HG02678 (cell line): ENCODE results near the gene PRKCE.

Experiments used
- ATAC-seq: cut with Tn5 transposase; IDR thresholded peaks from one replicate; pipeline ENCODE4 v1.9.1; 2021; ENCODE audit warnings: mild to moderate bottlenecking, moderate library complexity; ENCODE audit not compliant: unreplicated experiment

Gene PRKCE

DNA sequence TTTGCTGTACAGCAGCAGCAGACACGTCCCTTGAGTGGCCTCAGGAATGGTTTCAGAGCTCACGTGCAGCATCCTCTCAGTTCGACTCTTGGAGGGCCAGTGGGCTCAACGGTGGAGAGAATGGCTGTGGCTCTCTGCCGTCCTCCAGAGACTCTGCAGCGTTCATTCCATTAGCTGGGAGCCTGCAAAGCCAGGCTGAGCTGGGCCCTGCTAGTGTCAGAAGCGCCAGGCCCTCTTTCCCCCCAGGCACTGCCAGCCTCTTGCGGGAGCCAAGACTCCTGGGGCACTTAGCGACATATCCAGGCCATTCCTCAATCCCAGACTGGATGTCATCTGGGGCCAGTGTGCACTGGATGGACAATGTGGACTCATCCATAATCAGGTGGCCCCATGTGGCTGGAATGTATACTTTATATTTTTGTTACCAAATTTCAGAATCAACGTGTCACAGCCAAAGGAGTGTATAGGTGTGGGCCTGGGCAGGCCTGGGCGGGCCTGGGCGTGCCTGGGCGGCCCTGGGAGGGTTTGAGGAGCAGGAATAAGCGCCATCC is 520.6 kb downstream of the PRKCE start:
- ATAC-seq: no peak

- ATAC-seq: no peak
Measured at GRCh38 chr2:46173030-46173429, 521.6 kb downstream of the PRKCE start.

DNA sequence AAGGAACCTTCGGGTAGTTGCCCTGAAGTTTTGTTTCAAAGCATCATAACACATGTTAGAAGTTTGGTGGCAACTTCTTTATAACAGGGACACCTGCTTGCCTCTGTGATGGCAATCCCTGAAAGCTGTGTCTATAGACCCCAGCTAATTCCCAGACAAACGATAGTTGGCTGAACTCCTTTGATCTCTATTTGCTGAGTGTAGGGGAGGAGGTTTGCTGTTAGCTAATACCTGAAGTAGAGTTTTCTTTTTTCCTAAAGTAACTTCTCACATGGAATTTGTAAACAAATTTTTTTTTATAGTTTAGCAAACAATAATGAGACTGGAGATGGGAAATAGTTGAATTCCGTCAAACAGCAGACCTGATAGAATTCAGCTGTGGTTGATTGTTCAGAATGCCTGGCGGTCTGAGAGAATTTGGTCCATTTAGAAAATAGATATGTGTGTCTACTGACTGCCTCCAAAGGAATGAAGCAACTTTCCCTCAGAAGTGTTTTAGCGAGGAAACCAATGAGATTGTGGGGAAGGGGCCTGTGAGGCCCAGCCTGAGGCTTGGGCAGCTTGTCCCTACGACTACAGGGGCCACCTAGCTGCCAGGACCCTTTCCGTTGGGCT is 522.3 kb downstream of the PRKCE start:
- ATAC-seq: no peak

GRCh38 chr2:46174345-46175170 is 523.1 kb downstream of the PRKCE start:
- no peak for ATAC-seq

GRCh38 chr2:46175419-46175818 is 523.9 kb downstream of the PRKCE start:
- ATAC-seq: no peak

- no peak for ATAC-seq
Measured at GRCh38 chr2:46177461-46178089, 526.1 kb downstream of the PRKCE start.

GRCh38 chr2:46179037-46179621 is 527.7 kb downstream of the PRKCE start:
- peak; percentile 72 for ATAC-seq

DNA sequence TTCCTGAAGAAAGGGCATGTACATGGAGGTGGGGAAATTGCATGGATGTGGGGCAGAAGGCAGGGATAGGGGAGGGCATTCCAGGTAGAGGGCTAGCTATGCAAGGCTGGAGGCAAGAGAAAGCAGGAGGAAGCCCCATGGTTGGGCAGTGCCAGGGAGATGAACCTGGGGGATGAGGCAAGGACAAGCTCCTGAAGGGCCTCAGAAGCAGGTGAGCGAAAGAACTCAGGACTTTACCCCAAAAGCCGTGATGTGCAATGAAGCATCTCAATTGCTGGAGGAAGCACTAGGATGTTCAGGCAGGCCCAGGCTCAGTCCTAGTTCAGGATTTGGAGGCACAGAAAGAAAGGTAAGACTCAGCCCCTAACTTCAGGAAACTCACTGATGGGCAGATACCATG is 528.7 kb downstream of the PRKCE start:
- no peak for ATAC-seq

DNA sequence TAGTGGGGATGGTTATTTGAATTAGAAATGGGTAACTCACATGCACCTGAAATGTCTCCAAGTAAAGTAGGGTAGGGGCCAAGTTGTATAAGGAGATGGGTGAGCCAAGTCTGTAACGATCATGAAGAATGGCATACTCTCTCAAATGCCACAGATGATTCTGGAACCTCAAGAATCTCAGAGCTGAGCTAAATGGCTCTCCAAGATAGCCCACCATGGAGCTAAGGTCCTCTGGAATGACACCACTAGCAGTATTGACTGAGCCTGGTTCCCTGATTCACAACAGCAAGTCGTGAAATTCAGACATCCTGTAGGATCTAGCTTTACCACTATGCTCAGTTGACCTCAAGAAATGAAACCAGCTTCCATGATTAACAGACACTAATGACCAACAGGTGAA is 529.8 kb downstream of the PRKCE start:
- no peak for ATAC-seq

DNA sequence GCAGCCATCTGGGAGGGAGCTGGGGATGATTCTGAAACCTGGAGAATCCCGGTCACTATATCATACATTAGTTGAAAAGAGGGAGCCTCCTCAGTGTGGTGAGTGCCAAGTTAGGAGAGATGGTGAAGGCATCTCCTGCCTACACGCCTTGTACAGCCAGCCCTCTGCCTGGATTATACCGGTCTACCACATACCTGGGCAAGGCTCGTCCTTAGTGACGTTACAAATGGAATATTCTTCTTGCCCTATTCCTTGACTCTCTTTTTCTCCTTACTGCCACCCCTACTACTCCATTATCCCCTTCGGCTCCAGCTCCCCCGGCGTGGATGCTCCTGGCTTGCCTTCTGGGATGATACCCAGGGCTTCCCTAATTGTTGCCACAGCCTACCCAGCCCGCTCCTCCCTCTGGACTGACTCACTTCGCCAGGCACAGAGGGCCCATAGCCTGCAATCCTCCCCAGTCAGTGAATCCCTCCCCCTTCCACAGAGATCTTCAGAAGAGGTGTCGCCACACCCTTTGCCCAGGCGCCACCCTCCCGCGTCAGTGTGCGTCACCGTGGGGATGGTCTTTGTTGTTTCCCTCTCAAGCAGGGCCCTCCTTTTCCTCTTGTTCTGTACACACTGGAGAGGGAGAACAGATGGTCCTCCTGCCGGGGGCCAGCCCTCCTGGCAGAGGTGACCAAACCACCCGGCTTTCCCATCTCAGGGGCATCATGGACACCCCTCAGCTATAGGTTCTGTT is 530.5 kb downstream of the PRKCE start:
- no peak for ATAC-seq

- ATAC-seq: no peak
Measured at GRCh38 chr2:46183426-46183825, 532.0 kb downstream of the PRKCE start.

DNA sequence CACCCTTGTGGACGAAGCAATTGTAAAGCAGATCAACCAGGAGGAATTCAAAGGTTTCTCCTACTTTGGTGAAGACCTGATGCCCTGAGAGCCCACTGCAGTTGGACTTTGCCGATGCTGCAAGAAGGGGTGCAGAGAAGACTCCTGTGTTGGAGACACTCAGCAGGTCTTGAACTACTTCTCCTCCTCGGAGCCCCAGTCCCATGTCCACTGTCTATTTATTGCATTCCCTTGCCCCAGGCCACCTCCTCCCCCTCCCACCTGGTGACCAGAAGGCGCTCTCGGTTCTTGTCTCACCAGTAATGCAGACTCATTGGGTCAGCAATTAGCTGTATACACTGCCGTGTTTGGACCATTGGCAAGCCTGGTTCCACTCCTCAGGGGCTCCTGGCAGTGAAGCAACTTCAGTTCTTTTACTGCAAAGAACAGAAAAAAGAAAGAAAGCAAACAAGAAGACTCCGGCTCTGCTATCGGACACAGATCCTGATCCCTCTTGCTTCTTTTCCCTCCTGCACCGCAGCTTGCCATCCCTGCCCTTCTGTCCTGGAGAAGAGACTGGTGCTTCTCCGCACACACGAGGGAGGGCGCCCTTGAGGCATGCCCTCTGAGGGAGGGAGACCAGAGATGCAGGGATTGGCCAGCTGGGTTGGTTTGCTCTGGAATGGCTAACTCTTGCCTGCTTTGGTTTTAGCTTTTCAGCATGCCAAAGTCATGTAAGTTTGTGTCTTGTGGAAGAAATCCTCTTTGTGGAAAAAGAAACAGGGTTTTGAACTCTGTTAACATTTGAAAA is 533.5 kb downstream of the PRKCE start:
- no peak for ATAC-seq

DNA sequence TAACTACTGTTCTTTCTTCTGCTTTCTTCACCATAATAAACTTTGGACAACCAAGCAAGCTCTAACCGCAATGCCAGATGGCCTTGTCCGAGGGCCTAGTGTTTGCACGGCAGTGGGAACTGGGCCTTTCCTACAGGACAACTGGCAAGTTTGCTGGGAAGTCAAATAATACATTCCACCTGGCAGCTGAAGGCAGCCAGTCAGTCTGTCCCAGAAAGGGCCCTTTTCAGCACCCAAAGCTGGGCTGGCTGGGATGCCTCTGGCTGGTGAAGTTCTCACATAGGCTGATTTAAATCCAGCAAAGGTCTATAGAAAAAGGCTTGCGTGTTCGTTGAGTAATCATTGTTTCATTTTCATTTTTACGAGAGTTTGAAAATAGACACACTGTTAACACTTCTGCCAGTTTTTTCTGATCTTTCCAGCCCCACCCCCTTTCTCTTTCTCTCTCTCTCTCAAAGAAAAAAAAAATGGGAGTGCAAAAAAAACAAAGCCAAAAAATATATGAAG is 535.7 kb downstream of the PRKCE start:
- ATAC-seq: peak; percentile 90

DNA sequence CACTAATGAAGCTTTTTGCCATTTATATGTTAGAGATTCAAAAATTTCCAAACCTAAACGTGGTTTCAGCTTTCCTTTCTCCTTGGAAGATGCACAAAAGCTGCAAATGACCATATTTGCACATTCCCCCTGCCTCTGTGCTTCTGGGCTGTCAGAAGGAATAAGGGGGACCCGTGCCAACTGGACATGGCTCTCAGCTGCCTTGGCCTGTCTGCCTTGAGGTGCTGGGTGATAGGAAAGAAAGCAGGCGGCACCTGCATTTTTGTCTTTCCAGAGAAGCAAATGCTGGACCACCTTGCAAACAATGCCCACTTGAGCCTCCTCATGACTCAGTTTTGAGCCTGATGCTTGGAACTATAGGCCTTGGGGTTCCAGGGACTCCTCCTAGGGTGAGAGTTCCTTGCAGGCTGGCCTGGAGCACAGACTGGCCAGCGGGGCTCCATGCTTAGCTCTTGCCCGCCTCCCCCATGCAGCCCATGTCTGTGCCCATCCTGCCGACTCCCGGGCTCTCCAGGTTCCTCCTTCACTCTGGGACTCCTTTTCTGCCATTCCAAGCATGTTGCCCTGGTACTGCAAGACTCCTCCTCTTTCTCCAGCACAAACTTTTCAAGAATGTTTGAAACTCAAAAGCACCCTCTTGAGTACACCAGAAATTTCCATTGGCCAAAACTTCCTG is 536.7 kb downstream of the PRKCE start:
- no peak for ATAC-seq

DNA sequence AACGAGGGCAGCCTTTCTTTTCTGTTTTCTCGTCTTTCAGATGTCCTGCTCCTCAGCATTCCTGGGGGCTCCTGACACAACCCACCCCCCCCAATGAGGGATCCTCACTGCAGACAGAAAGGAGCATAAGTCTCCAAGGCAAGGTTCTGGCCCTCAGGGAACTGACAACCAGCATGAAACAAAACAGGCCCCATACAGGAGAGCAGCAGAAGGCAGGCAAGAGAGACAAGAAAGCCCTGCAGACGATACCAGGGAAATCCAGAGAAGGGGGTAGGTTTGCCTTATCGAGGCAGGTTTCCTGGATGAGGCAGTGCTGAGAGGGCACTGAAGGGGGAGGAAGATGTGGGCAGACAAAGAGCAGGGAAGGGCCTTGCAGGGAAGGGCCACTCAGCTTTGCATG is 541.9 kb downstream of the PRKCE start:
- ATAC-seq: no peak

DNA sequence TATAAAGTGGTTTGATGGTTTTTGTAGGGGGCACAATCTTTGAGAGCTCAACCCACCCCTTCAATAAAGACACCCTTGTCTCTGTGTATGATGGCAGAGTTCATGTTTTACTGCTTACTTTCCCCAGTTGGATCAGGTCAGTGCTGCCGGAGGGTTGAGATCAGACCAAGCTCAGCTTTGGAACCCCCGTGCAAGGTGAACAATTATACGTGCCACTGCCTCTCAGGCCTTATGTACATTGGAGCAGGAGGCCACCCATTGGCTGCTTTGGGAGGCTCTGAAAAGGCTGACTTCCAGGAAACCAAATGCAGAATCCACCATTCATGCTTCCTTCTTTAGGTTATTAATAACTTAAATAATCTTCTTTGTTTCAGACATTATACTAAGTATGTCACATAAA is 542.4 kb downstream of the PRKCE start:
- no peak for ATAC-seq

GRCh38 chr2:46194856-46195255 is 543.4 kb downstream of the PRKCE start:
- ATAC-seq: no peak

- ATAC-seq: no peak
Measured at GRCh38 chr2:46195819-46196218, 544.3 kb downstream of the PRKCE start.

DNA sequence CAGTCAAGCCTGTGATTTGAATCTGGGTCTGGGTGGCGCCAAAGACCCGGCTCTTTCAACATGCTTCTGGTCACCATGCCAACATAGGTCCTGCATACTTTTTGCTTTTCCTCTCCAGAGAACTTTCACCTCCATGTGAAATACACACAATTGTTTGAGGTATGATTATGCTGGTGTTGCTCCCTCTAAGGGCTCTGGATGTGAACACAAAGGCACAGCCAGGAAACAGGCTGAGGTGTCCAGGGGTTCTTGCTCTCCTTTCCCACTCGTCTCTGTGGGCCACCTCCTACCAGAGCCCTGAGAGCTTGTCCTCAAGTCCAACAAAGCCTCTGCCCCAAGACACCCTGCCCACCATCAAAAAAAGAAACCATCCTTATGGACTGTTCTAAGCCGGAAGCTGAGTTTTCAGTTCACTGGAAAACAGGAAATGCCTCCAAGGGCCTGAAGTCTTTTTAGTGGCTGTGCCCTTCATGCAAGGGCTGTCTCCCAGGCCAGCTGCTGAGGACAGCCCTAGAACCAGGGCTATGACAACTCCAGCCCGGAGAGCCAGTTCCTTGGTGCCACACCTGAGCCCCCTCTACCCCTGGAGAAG is 545.5 kb downstream of the PRKCE start:
- no peak for ATAC-seq
